Activated naive CD4-positive, alpha-beta T cell treated with anti-CD3 and anti-CD28 coated beads for 36 hours (primary cell): ENCODE measurements around the gene PTPRN2. TPM values are rescaled to one million over a fixed set of nuclear protein-coding genes. Genes with fewer than 3 reads are reported as not detected.
"Not testable (repeated sequence)": the region's sequence is repeated elsewhere in the genome, so short reads cannot be mapped to it uniquely, and the experiment has no call there.

Source experiments
- CTCF ChIA-PET: fragments of 350-600 bp; sonication (Branson Sonifier 250); formaldehyde crosslinking; loops from one replicate; lab custom pipeline; 2021; ENCODE audit warnings: antibody characterized with exemption; lab: Charles Lee
- DNase-seq: peaks from one replicate; pipeline ENCODE4 v3.0.0-alpha.2; 2020
- H3K27ac Mint-ChIP-seq: one replicate; pipeline ENCODE4 v1.8.0; 2021; ENCODE audit warnings: mild to moderate bottlenecking, mixed read lengths
- H3K27me3 Mint-ChIP-seq: one replicate; pipeline ENCODE4 v1.8.0; 2021; ENCODE audit warnings: low read depth, mixed read lengths
- H3K36me3 Mint-ChIP-seq: one replicate; pipeline ENCODE4 v1.8.0; 2021; ENCODE audit warnings: low read depth, mixed read lengths
- H3K4me1 Mint-ChIP-seq: one replicate; pipeline ENCODE4 v1.8.0; 2021; ENCODE audit warnings: low read depth, mixed read lengths
- H3K4me3 Mint-ChIP-seq: one replicate; pipeline ENCODE4 v1.8.0; 2021; ENCODE audit warnings: mild to moderate bottlenecking, moderate library complexity, mixed read lengths
- H3K9me3 Mint-ChIP-seq: one replicate; pipeline ENCODE4 v1.8.0; 2021; ENCODE audit warnings: mixed read lengths
- intact Hi-C: fragments of 100-400 bp; cut with micrococcal nuclease; formaldehyde crosslinking; loops from one replicate; pipeline ENCODE4 v1.15.1; 2023
- total RNA-seq, 2 experiments: library from RNA; stranded (reverse); gene quantifications; one replicate each; pipeline ENCODE4 v1.2.3, GENCODE V29; 2021

The PTPRN2 gene
- total RNA-seq, 2 experiments from 2014 or later: 0.54 to 0.62 TPM

DNA sequence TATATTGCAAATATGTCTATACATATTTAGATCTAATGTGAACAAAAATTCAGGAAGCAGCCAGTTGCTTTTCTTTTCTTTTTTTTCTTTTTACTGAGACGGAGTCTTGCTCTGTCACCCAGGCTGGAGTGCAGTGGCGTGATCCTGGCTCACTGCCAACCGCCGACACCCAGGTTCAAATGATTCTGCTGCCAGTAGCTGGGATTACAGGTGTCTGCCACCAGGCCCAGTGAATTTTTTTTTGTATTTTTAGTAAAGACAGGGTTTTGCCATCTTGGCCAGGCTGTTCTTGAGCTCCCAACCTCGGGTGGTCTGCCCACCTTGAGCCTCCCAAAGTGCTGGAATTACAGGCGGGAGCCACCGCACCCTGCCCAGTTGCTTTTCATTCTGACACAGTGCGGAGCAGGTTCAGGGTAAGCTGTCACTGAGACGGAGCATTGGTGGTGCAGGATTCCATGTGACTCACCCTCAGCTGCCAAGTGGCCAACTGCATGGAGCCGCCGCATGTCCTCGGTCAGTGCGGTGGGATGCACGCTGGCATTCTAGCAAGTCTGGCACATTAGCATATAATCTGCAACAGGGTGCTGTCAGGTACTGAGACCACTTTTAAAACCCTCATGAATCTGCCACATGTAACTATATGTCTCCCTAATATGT lies 888.1 kb downstream of the PTPRN2 start:
- H3K27ac Mint-ChIP-seq: no peak overlapping the region
- peaks cover 2% of the 10 kb centered on the region for H3K9me3 Mint-ChIP-seq
- no peak overlapping the region for H3K4me3 Mint-ChIP-seq
- no peaks in the 10 kb centered on the region for H3K36me3 Mint-ChIP-seq
- intact Hi-C loops: loop anchor here (10.0 kb wide), 1 partner anchor 175 kb away; no protein-coding TSS in a partner anchor
- no peaks in the 10 kb centered on the region for H3K4me1 Mint-ChIP-seq
- peaks cover 31% of the 10 kb centered on the region for H3K27me3 Mint-ChIP-seq
- no peak for DNase-seq
- CTCF ChIA-PET: no interaction called here

DNA sequence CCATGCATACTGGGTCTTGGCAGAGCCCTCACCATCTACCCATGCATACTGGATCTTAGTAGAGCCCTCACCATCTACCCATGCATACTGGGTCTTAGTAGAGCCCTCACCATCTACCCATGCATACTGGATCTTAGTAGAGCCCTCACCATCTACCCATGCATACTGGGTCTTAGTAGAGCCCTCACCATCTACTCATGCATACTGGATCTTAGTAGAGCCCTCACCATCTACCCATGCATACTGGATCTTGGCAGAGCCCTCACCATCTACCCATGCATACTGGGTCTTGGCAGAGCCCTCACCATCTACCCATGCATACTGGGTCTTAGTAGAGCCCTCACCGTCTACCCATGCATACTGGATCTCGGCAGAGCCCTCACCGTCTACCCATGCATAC lies 890.3 kb downstream of the PTPRN2 start:
- H3K36me3 Mint-ChIP-seq, H3K9me3 Mint-ChIP-seq, H3K4me3 Mint-ChIP-seq, DNase-seq, H3K4me1 Mint-ChIP-seq, H3K27ac Mint-ChIP-seq, CTCF ChIA-PET: not testable (repeated sequence)
- peaks cover 27% of the 10 kb centered on the region for H3K27me3 Mint-ChIP-seq
- intact Hi-C loops: loop anchor here (10.0 kb wide), 1 partner anchor 178 kb away; no protein-coding TSS in a partner anchor

DNA sequence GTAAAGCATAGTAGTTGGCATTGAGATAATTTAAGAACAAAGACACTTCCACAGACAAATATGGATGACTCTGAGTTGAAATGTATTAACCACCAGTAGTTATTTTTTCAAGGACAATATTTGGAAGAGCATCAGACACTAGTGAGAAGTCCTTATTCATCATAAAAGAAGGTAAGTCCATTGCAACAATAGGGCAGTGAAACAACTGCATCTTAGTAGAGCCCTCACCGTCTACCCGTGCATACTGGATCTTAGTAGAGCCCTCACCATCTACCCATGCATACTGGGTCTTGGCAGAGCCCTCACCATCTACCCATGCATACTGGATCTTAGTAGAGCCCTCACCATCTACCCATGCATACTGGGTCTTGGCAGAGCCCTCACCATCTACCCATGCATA lies 892.0 kb downstream of the PTPRN2 start:
- H3K9me3 Mint-ChIP-seq, H3K4me3 Mint-ChIP-seq, H3K36me3 Mint-ChIP-seq, DNase-seq, H3K27ac Mint-ChIP-seq, CTCF ChIA-PET: not testable (repeated sequence)
- Mint-ChIP-seq H3K27me3 (peaks cover 25% of the 10 kb centered on the region), H3K4me1 (peaks cover 12% of the 10 kb centered on the region)
- intact Hi-C loops: loop anchor here (10.0 kb wide), 1 partner anchor 179 kb away; no protein-coding TSS in a partner anchor

DNA sequence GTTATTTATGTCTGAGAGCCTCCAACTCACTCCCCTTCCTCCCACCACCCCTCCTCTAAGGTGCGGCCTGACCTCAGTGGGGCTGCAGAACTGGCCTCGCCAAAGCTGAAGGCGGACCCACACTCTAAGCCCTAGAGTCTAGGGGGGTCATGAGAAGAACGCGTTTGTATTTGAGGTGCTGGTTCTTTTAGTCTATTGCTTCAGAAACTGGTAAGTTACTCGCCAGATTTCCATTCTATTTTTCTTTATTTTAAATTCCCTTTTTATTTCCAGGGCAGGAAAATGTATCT lies 893.3 kb downstream of the PTPRN2 start:
- Mint-ChIP-seq H3K4me1 (peaks cover 19% of the 10 kb centered on the region), H3K27ac (no peak overlapping the region), H3K36me3 (no peaks in the 10 kb centered on the region), H3K27me3 (peaks cover 30% of the 10 kb centered on the region), H3K4me3 (no peak overlapping the region), H3K9me3 (peaks cover 2% of the 10 kb centered on the region)
- DNase-seq: no peak
- CTCF ChIA-PET: no interaction called here
- intact Hi-C loops: loop anchor here (5.0 to 10.0 kb wide), 4 partner anchors 67 to 1887 kb away; no protein-coding TSS in a partner anchor

DNA sequence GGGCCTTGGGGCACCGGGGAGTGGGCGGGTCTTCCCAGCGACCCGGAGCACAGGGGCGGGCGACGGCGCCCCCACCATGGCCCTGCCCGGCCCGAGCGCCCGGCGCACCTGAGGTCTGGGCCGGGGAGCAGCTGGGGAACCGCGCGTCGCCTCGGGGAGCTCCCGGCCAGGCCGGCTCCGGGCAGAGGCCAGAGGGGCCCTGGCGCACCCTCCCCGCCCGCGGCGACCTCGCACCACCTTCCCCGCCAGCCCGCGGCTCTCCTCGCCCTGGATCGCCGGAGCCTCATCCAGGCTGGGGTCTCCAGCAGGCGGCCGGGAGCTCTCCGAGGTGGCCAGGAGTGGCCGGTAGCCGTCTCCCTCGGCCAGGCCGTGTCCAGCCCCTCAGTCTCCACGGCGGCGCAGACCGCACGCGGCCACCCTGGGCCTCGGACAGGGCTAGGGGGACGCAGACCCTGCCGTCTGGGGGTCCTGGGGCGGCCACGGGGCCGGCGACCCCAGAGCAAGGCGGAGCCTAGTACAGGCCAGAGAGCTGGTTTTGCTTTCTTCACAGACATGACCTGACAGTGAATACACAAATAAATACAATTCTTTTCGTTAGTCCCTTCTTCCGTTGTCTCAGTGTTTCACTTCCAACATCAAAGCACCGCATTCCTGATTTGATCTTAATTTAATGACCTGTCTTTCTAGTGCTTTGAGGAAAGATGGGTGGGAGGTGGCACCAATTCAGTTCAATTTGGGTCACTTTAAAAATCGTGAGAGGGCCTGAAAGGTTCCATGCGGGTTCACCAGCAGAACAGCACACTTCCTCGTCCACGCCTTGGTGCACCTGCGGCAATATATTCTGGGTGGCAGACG lies 893.9 kb downstream of the PTPRN2 start:
- Mint-ChIP-seq H3K4me1 (peaks cover 19% of the 10 kb centered on the region), H3K27ac (no peak overlapping the region), H3K4me3 (no peak overlapping the region), H3K9me3 (peaks cover 2% of the 10 kb centered on the region), H3K27me3 (peaks cover 32% of the 10 kb centered on the region), H3K36me3 (no peaks in the 10 kb centered on the region)
- intact Hi-C loops: loop anchor here (5.0 to 10.0 kb wide), 4 partner anchors 66 to 1886 kb away; no protein-coding TSS in a partner anchor
- CTCF ChIA-PET: no interaction called here
- DNase-seq: no peak

DNA sequence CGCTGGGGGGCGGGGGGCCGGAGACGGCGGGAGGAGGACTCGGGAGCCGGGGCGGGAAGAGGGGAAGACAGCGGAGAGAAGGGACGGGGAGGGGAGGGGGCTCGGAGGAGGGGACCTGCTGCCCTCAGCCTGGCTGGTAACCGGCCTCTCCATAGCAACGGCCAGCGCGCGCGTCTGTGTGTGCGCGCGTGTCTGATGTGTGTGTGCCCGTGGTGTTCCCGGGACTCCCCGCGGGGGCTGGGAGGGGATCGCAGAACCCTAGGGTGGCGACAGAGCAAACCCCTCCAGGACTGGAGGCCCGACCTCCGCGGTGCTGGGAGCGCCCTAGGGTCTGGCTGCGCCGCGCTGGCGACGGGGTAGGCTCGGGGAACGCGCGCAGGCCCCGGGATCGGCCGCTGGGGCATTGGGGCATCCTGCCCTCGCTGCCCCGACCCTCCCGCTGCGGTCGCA lies 894.5 kb downstream of the PTPRN2 start:
- no peak overlapping the region for H3K4me3 Mint-ChIP-seq
- no peak for DNase-seq
- intact Hi-C loops: loop anchor here (5.0 to 10.0 kb wide), 4 partner anchors 66 to 1886 kb away; no protein-coding TSS in a partner anchor
- CTCF ChIA-PET: no interaction called here
- no peaks in the 10 kb centered on the region for H3K36me3 Mint-ChIP-seq
- H3K9me3 Mint-ChIP-seq: peaks cover 2% of the 10 kb centered on the region
- H3K4me1 Mint-ChIP-seq: peaks cover 25% of the 10 kb centered on the region
- H3K27me3 Mint-ChIP-seq: peaks cover 39% of the 10 kb centered on the region
- no peak overlapping the region for H3K27ac Mint-ChIP-seq

DNA sequence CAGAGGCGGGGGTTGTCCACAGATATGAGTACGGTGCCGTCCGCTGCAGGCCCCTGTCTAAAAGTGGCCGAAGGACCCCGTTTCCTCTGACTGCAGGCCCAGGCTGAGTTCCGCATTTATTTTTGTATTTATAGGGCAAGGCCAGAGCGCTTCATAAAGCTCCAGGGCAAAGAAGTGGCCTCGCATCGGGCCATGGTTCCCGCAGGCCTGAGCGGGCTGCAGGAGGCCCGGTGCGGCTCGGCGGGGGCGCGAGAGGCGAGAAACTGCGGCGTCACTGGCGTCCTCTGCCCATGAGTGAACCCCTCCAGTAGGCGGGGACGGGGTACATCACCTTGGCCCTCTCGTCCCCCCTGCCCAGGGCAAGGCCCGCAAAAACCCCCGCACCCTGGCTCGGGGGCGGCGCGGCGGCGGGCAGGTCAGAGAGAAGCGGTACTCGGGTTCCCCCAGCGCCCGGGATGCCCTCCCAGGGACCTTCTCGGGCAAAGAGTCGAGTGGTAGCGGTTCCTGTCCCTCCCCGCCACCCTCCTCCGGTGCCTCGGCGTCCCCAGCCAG lies 895.1 kb downstream of the PTPRN2 start:
- Mint-ChIP-seq H3K36me3 (no peaks in the 10 kb centered on the region), H3K27me3 (peaks cover 43% of the 10 kb centered on the region), H3K9me3 (peaks cover 2% of the 10 kb centered on the region), H3K27ac (no peak overlapping the region), H3K4me3 (no peak overlapping the region), H3K4me1 (peaks cover 25% of the 10 kb centered on the region)
- intact Hi-C loops: loop anchor here (5.0 to 10.0 kb wide), 4 partner anchors 65 to 1885 kb away; no protein-coding TSS in a partner anchor
- DNase-seq: no peak
- CTCF ChIA-PET: no interaction called here

DNA sequence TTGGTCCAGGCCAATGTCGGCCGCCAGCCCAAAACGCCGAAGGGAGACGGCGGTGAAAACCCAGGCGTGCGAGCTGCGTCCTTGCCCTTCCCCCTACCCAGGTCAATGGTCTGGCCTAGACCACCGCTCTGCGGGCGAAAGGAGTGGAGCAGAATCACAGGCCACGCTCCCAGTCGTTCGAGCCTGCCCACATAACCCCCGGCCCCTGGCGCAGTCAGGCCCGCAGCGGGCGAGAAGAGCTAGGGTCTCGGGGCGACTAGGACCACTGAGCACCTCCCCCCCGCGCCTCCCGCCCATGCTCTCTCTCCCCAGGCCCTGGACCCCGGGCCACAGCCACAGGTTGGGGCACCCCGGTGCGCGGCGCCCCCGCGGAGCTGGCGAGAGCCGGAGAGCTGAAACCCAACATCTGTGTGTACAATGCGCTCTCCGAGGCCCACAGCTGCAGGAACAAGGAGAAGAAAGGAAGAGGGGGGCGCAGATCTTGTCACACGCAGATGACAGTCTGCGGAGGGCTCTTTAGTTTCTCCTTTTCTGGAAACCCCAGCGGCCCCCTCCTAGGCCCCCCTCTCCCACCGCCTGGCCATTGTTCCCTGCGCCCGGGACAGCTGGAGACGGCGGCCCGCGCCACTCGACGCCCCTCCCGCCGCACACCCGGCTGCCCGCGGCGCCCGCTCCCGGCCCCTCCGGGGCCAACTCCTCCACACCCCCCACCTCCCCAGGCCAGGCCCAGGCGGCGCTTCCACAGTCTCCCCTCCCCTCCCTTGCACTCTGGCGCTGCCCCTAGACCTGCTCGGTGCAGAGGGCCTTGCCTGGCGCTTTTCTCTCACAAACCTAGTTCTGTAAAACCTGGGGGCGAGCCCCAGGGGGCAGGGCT lies 895.8 kb downstream of the PTPRN2 start:
- Mint-ChIP-seq H3K27ac (no peak overlapping the region), H3K4me3 (peak overlapping the region; percentile 58), H3K36me3 (no peaks in the 10 kb centered on the region), H3K4me1 (peaks cover 25% of the 10 kb centered on the region), H3K27me3 (peaks cover 49% of the 10 kb centered on the region), H3K9me3 (peaks cover 2% of the 10 kb centered on the region)
- DNase-seq: no peak
- intact Hi-C loops: loop anchor here (5.0 to 10.0 kb wide), 4 partner anchors 65 to 1885 kb away; no protein-coding TSS in a partner anchor
- CTCF ChIA-PET: no interaction called here

DNA sequence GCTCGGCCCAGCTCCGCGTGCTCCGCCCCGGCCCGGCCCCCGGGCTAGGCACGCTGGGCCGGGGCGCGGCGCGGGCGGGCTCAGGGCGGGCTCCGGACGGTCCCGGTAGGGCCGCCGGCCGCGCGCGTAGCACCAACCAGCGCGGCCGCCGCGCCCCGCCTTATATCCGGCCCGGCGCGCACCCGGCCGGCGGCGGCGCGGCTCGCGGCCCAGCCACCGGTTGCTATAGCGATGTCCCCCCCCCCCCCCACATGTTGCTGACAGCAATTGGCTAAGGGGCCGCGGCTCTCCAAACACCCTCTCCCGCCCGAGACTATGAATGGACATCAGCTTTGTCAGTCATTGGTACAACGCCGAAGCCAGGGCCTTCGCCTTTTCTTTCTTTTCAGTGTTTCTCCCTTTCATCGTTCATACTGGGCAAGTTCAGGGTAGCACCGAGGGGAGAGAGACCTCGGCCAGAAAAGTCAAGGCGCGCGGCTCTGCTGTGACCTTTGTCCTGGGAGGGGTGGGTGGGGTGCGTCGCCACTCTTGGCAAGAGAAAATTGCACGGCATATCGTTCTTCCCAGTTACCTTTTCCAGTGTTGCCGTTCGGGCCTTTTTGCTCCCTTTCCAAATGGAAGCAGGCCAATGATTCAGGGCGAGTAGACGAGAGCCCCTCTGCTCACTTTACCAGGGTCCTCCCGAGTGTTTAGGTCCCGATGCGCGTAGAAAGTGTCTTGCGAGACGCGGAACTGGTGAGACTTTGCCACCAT lies 896.6 kb downstream of the PTPRN2 start:
- no peak overlapping the region for H3K27ac Mint-ChIP-seq
- CTCF ChIA-PET: no interaction called here
- H3K36me3 Mint-ChIP-seq: no peaks in the 10 kb centered on the region
- intact Hi-C loops: loop anchor here (5.0 to 10.0 kb wide), 4 partner anchors 64 to 1884 kb away; no protein-coding TSS in a partner anchor
- peaks cover 2% of the 10 kb centered on the region for H3K9me3 Mint-ChIP-seq
- peaks cover 32% of the 10 kb centered on the region for H3K4me1 Mint-ChIP-seq
- peaks cover 57% of the 10 kb centered on the region for H3K27me3 Mint-ChIP-seq
- peak overlapping the region; percentile 58 for H3K4me3 Mint-ChIP-seq
- DNase-seq: no peak

DNA sequence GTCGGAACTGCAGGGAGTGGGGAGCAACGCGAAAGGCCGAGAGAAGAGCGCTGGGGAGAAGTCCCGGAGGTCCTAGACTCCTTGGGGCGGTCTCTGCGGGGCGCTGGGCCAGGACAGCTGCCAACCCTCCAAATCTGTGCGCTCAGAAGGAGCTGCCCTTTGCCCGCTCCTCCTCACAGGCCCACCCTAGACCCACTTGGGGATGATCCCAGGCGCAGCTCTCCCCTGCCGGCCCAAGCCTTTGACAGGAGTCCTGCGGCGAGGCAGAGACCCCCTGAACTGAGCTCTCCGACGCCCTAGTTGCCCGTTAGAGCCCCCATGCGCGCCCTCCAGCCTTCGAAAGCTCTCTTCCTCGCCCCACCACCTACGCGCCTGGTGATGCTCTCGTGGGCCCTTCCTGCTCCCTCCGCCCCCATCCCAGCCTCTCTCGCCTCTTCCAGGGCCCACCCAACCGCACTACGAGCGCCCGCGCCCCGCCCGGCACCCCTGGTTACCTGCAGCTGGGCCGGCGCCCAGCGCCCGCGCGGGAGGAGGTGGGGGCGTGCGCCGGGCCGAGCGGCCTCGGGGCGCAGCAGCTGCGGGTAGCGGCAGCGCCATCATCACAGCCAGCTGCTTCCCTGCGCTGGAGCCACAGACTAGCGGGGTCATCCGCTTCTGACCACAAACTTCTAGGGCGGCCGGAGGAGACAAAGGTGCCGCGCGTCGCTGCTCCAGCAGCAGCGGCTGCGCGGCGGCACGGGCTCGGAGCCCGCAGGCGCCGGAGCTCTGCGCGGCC lies 897.4 kb downstream of the PTPRN2 start:
- Mint-ChIP-seq H3K9me3 (no peaks in the 10 kb centered on the region), H3K4me1 (peaks cover 32% of the 10 kb centered on the region), H3K4me3 (peak overlapping the region; percentile 61), H3K27me3 (peaks cover 58% of the 10 kb centered on the region), H3K27ac (no peak overlapping the region), H3K36me3 (no peaks in the 10 kb centered on the region)
- CTCF ChIA-PET: no interaction called here
- DNase-seq: no peak
- intact Hi-C loops: loop anchor here (5.0 to 10.0 kb wide), 4 partner anchors 63 to 1883 kb away; no protein-coding TSS in a partner anchor
